Neural crest cell (in vitro differentiated cells): Measurements from ENCODE around the gene GPR146. TPM values are rescaled to one million over a fixed set of nuclear protein-coding genes. Genes with fewer than 3 reads are reported as not detected.
"Not testable (repeated sequence)": the region's sequence is repeated elsewhere in the genome, so short reads cannot be mapped to it uniquely, and the experiment has no call there.

Experiments
- DNase-seq: peaks from one replicate; pipeline ENCODE4 v3.0.0; 2021; ENCODE audit warnings: low read depth, mixed read lengths, low spot score
- H3K27ac Mint-ChIP-seq: one replicate; pipeline ENCODE4 v1.8.0; 2021; ENCODE audit warnings: mild to moderate bottlenecking, mixed read lengths; ENCODE audit not compliant: unreplicated experiment
- H3K27me3 Mint-ChIP-seq: 2 replicates; pipeline ENCODE4 v1.8.0; 2021; ENCODE audit warnings: low read depth, mild to moderate bottlenecking, mixed read lengths
- H3K36me3 Mint-ChIP-seq: 2 replicates; pipeline ENCODE4 v1.8.0; 2021; ENCODE audit warnings: low read depth, mild to moderate bottlenecking, mixed read lengths
- H3K4me1 Mint-ChIP-seq: 2 replicates; pipeline ENCODE4 v1.8.0; 2021; ENCODE audit warnings: mixed read lengths
- H3K4me3 Mint-ChIP-seq: one replicate; pipeline ENCODE4 v1.8.0; 2021; ENCODE audit warnings: mild to moderate bottlenecking, mixed read lengths
- H3K9me3 Mint-ChIP-seq: 2 replicates; pipeline ENCODE4 v1.8.0; 2021; ENCODE audit warnings: mixed read lengths
- CTCF ChIP-seq: fragments of 200-600 bp; sonication (generic); conservative IDR thresholded peaks from 2 replicates; pipeline ENCODE4 v1.5.0; 2021; ENCODE audit warnings: antibody characterized with exemption, mild to moderate bottlenecking
- total RNA-seq: library from RNA; stranded (reverse); gene quantifications from 2 replicates; pipeline ENCODE4 v1.2.1, GENCODE V29; 2021

Gene GPR146
- total RNA-seq, 1 donor from 2014 or later: not detected

GRCh38 chr7:997404-998395 is 46.6 kb upstream of the GPR146 start:
- DNase-seq: no peak
- Mint-ChIP-seq H3K27ac (no peak overlapping the region), H3K4me1 (peaks cover 11% of the 10 kb centered on the region), H3K9me3 (no peaks in the 10 kb centered on the region), H3K27me3 (peaks cover 3% of the 10 kb centered on the region), H3K4me3 (no peak overlapping the region), H3K36me3 (no peaks in the 10 kb centered on the region)
- TF ChIP-seq CTCF: peak; percentile 30

- H3K4me3 Mint-ChIP-seq: no peak overlapping the region
- peaks cover 4% of the 10 kb centered on the region for H3K4me1 Mint-ChIP-seq
- H3K9me3 Mint-ChIP-seq: no peaks in the 10 kb centered on the region
- H3K27ac Mint-ChIP-seq: no peak overlapping the region
- H3K36me3 Mint-ChIP-seq: no peaks in the 10 kb centered on the region
- no peak for DNase-seq
- no peaks in the 10 kb centered on the region for H3K27me3 Mint-ChIP-seq
- TF ChIP-seq CTCF: no peak
These were observed 45.0 kb upstream of the GPR146 start for GRCh38 chr7:999149-999879.

DNA sequence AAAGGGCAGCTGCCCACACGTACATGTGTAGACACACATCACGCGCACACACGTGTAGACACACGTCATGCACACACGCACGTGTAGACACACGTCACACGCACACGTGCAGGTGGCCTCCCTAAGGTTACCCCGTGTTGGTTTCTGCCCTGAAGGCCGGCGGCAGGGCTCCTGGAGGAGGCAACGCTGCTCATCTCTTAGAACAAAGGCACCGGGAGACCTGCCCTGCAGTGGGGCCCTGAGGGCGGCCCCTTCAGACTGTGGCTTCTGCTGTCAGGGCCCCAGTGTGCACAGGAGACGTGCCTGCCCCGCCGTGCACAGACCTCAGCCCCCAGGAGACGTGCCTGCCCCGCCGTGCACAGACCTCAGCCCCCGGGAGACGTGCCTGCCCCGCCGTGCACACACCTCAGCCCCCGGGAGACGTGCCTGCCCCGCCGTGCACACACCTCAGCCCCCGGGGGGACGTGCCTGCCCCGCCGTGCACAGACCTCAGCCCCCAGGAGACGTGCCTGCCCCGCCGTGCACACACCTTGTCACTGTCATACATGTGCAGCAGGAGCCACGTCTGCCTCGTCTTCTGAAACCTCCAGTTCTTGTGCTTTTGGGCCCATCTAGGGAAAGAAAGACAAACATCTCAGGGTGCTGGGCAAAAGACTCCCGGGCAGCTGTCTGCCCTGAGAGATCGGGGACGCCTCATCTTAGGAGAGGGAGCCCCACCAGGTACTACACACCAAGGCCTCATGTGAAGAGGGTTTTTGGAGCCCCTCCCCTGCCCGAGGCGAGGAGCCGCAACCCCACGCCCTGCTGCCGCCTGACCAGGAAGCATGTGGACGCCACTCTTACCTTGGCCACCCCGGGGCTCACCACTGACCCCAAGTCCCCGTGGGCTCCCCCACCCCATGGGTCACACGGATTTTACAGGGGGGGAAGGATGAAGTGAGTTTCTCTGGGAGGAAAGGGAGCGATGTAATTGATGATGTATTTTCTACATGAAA is 44.1 kb upstream of the GPR146 start:
- DNase-seq: no peak
- no peak overlapping the region for H3K27ac Mint-ChIP-seq
- H3K27me3 Mint-ChIP-seq: no peaks in the 10 kb centered on the region
- no peak for TF ChIP-seq CTCF
- no peak overlapping the region for H3K4me3 Mint-ChIP-seq
- H3K36me3 Mint-ChIP-seq: no peaks in the 10 kb centered on the region
- no peaks in the 10 kb centered on the region for H3K9me3 Mint-ChIP-seq
- no peaks in the 10 kb centered on the region for H3K4me1 Mint-ChIP-seq

GRCh38 chr7:1001069-1001770 is 43.1 kb upstream of the GPR146 start:
- H3K27me3 Mint-ChIP-seq, H3K4me3 Mint-ChIP-seq, H3K4me1 Mint-ChIP-seq, H3K9me3 Mint-ChIP-seq, H3K36me3 Mint-ChIP-seq, DNase-seq, H3K27ac Mint-ChIP-seq: not testable (repeated sequence)

DNA sequence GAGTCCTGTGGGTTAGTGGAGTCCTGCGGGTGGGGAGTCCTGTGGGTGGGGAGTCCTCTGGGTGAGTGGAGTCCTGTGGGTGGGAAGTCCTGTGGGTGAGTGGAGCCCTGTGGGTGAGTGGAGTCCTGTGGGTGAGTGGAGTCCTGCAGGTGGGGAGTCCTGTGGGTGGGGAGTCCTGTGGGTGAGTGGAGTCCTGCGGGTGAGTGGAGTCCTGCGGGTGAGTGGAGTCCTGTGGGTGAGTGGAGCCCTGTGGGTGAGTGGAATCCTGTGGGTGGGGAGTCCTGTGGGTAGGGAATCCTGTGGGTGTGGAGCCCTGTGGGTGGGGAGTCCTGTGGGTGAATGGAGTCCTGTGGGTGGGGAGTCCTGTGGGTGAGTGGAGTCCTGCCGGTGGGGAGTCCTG is 42.3 kb upstream of the GPR146 start:
- not testable (repeated sequence) for H3K27me3 Mint-ChIP-seq, H3K4me1 Mint-ChIP-seq, H3K9me3 Mint-ChIP-seq, DNase-seq, H3K4me3 Mint-ChIP-seq, H3K36me3 Mint-ChIP-seq, H3K27ac Mint-ChIP-seq

DNA sequence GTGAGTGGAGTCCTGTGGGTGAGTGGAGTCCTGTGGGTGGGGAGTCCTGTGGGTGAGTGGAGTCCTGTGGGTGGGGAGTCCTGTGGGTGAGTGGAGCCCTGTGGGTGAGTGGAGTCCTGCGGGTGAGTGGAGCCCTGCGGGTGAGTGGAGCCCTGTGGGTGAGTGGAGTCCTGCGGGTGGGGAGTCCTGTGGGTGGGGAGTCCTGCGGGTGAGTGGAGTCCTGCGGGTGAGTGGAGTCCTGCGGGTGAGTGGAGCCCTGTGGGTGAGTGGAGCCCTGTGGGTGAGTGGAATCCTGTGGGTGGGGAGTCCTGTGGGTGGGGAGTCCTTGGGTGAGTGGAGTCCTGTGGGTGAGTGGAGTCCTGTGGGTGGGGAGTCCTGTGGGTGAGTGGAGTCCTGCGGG is 41.9 kb upstream of the GPR146 start:
- not testable (repeated sequence) for H3K4me1 Mint-ChIP-seq, H3K9me3 Mint-ChIP-seq, H3K36me3 Mint-ChIP-seq, H3K4me3 Mint-ChIP-seq, H3K27me3 Mint-ChIP-seq, H3K27ac Mint-ChIP-seq, DNase-seq
